ENCODE measurements around the gene TBC1D22B.

DNA sequence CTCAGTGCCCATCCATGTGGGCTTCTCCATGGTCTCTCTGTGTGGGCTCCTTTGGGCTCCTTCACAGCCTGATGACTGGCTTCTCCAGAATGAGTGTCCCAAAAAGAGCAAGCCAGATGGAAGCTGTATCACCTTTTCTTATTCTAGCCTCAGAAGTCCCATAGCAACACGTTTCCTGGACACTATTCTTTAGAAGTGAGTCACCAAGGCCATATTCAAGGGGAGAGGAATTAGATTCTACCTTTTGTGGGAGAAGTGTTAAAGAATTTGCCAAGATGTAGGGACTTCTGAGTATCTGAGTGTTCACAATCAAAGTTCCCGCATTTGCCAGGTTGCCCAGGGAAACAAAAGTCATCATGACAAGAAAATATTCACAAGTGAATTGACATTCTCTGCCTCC is 20.7 kb upstream of the TBC1D22B start:
- no peak for TF ChIP-seq EZH2phosphoT487 (IDR thresholded peaks at IDR 0.05; ENCODE audit: insufficient read depth, low read depth)
- no peak for TF ChIP-seq EZH2 (IDR thresholded peaks at IDR 0.05; ENCODE audit: insufficient read depth, poor library complexity, severe bottlenecking)
